Measurements from ENCODE around the gene ANKDD1A. TPM values are rescaled to one million over a fixed set of nuclear protein-coding genes. Genes with fewer than 3 reads are reported as not detected.
A peak's percentile ranks its signal among the peaks of the same experiment; 100 is the strongest.

ANKDD1A gene
- total RNA-seq, 1 donor from 2014 or later, result 1.9 TPM

- no peak for DNase-seq (ENCODE audit: low read depth)
- Histone ChIP-seq H3K4me3 (ENCODE audit: low read depth, low read length) (no peak overlapping the region), H3K36me3 (ENCODE audit: control insufficient read depth, insufficient read depth, low read length) (no peaks in the 10 kb centered on the region), H3K27me3 (ENCODE audit: control insufficient read depth, insufficient read depth, low read length) (no peaks in the 10 kb centered on the region)
- no peak for TF ChIP-seq CTCF (IDR thresholded peaks at IDR 0.05; ENCODE audit: insufficient read depth, low read length, poor library complexity, severe bottlenecking)
Measured at GRCh38 chr15:64883100-64883581, 28.6 kb upstream of the ANKDD1A start.

GRCh38 chr15:64883997-64884511 is 27.6 kb upstream of the ANKDD1A start:
- peak; percentile 90 for DNase-seq (ENCODE audit: low read depth)
- no peak for TF ChIP-seq CTCF (IDR thresholded peaks at IDR 0.05; ENCODE audit: insufficient read depth, low read length, poor library complexity, severe bottlenecking)
- H3K27me3 ChIP-seq (ENCODE audit: control insufficient read depth, insufficient read depth, low read length), result no peaks in the 10 kb centered on the region
- H3K36me3 ChIP-seq (ENCODE audit: control insufficient read depth, insufficient read depth, low read length), result no peaks in the 10 kb centered on the region
- no peak overlapping the region for H3K4me3 ChIP-seq (ENCODE audit: low read depth, low read length)

DNA sequence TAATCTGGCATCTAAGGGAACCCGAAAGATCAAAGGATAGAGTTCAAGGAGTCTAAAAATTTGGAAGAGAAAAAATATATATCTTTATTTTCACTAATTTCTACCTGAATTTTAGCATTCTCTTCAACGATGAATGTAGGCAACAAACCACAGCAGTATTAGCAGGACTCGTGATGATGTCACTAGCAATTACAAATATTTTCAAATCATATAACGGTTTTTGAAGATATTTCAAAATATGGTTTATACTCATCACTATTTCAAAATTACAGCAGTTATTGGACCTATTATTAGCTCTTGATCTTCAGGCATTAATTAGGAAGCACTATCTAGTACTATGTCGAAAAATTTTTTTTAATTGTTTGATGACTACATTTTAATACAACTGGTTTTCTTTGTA is 27.0 kb upstream of the ANKDD1A start:
- H3K27me3 ChIP-seq (ENCODE audit: control insufficient read depth, insufficient read depth, low read length), result no peaks in the 10 kb centered on the region
- no peak for DNase-seq (ENCODE audit: low read depth)
- no peak for TF ChIP-seq CTCF (IDR thresholded peaks at IDR 0.05; ENCODE audit: insufficient read depth, low read length, poor library complexity, severe bottlenecking)
- H3K36me3 ChIP-seq (ENCODE audit: control insufficient read depth, insufficient read depth, low read length), result no peaks in the 10 kb centered on the region
- H3K4me3 ChIP-seq (ENCODE audit: low read depth, low read length), result no peak overlapping the region

GRCh38 chr15:64888336-64888735 is 23.4 kb upstream of the ANKDD1A start:
- H3K27me3 ChIP-seq (ENCODE audit: control insufficient read depth, insufficient read depth, low read length), result no peaks in the 10 kb centered on the region
- no peaks in the 10 kb centered on the region for H3K36me3 ChIP-seq (ENCODE audit: control insufficient read depth, insufficient read depth, low read length)
- H3K4me3 ChIP-seq (ENCODE audit: low read depth, low read length), result no peak overlapping the region
- no peak for DNase-seq (ENCODE audit: low read depth)
- no peak for TF ChIP-seq CTCF (IDR thresholded peaks at IDR 0.05; ENCODE audit: insufficient read depth, low read length, poor library complexity, severe bottlenecking)

DNA sequence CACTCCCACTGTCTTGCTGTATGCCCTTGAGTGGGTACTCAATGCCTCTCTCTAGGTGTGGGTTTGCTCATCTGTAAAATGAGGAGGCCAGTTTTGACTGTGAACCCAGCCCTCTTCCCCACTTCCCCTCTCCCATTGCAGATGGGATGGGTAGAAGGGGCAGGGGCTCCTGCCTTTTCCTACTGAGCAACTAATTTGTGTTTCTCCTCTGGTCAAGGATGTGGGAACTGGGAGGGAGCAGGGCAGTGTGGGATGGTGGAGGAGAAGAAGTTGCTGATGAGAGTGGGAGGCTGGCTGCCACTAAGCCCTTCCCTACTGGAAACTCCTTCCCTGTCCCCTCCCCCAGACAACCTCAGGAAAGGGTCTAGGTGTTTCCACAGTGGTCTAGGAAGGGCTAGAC is 20.1 kb upstream of the ANKDD1A start:
- no peaks in the 10 kb centered on the region for H3K27me3 ChIP-seq (ENCODE audit: control insufficient read depth, insufficient read depth, low read length)
- no peak overlapping the region for H3K4me3 ChIP-seq (ENCODE audit: low read depth, low read length)
- TF ChIP-seq CTCF (IDR thresholded peaks at IDR 0.05; ENCODE audit: insufficient read depth, low read length, poor library complexity, severe bottlenecking), result no peak
- no peaks in the 10 kb centered on the region for H3K36me3 ChIP-seq (ENCODE audit: control insufficient read depth, insufficient read depth, low read length)
- DNase-seq (ENCODE audit: low read depth), result no peak

- Histone ChIP-seq H3K36me3 (ENCODE audit: control insufficient read depth, insufficient read depth, low read length) (no peaks in the 10 kb centered on the region), H3K4me3 (ENCODE audit: low read depth, low read length) (no peak overlapping the region), H3K27me3 (ENCODE audit: control insufficient read depth, insufficient read depth, low read length) (no peaks in the 10 kb centered on the region)
- no peak for TF ChIP-seq CTCF (IDR thresholded peaks at IDR 0.05; ENCODE audit: insufficient read depth, low read length, poor library complexity, severe bottlenecking)
- DNase-seq (ENCODE audit: low read depth), result no peak
Measured at GRCh38 chr15:64892847-64893403, 18.8 kb upstream of the ANKDD1A start.
